ENCODE data around the gene TRIO. TPM values are rescaled to one million over a fixed set of nuclear protein-coding genes. Genes with fewer than 3 reads are reported as not detected.
"Not testable (repeated sequence)": the region's sequence is repeated elsewhere in the genome, so short reads cannot be mapped to it uniquely, and the experiment has no call there.

The TRIO gene
- total and polyA plus RNA-seq, 4 donors, result 23.8 to 243 (median 110) TPM

DNA sequence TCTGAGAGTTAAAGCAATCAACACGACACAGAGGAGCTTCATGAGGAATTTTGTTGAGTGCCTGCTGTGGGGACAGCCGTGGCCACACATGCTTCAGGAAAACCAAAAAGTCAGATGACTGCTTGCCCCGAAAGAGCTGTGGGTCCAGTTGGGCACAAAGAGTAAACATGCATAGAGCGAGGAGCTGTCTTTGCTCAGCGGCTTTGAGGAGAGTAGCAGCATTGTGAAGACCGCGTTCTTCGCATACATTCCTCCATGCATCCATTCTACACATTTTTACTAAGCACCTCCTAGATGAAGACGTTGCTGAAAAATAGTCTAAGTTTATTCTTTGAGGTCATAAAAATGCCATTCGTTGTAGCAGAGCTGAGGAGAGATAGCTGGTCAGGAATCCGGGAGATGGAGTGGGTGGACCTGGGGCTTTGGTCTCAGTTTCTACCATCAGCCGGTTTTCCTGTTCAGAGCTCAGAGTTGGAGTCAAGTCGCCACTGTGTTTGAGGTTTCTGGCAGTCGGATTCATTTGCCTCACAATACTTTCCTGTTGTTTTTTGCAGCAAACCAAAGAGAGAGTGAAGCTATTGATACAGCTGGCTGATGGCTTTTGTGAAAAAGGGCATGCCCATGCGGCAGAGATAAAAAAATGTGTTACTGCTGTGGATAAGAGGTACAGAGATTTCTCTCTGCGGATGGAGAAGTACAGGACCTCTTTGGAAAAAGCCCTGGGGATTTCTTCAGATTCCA lies 243.9 kb downstream of the TRIO start:
- H3K9ac ChIP-seq (ENCODE audit: insufficient read depth in 1 of 2, low read length in 2 of 2), result no peak overlapping the region
- no peak for TF ChIP-seq CTCF (IDR thresholded peaks at IDR 0.05; ENCODE audit: control extremely low read depth, extremely low read depth)
- H3K4me1 ChIP-seq (ENCODE audit: control insufficient read depth in 5 of 5, insufficient read depth in 5 of 5, low read length in 5 of 5), result no peaks in the 10 kb centered on the region
- no peak overlapping the region for H3K27ac ChIP-seq (ENCODE audit: low read depth in 1 of 2, low read length in 1 of 2)
- H3K9me3 ChIP-seq (ENCODE audit: control insufficient read depth in 4 of 4, insufficient read depth in 3 of 4, low read length in 3 of 4), result peaks cover 0 to 4% (median under 1%) of the 10 kb centered on the region in 4 donors
- H3K4me3 ChIP-seq, result no peak overlapping the region
- no peaks in the 10 kb centered on the region for H3K27me3 ChIP-seq (ENCODE audit: control insufficient read depth in 3 of 3, insufficient read depth in 3 of 3, low read length in 2 of 3)
- WGBS, 2 donors, result 87 to 88% methylated on average over 16 of the region's 16 CpGs
- peaks cover 25 to 55% (median 31%) of the 10 kb centered on the region in 4 donors for H3K36me3 ChIP-seq (ENCODE audit: control insufficient read depth in 4 of 4, insufficient read depth in 4 of 4, low read length in 4 of 4)
- no peak for DNase-seq
- no peak for ATAC-seq (ENCODE audit: insufficient read depth, low FRiP score)

DNA sequence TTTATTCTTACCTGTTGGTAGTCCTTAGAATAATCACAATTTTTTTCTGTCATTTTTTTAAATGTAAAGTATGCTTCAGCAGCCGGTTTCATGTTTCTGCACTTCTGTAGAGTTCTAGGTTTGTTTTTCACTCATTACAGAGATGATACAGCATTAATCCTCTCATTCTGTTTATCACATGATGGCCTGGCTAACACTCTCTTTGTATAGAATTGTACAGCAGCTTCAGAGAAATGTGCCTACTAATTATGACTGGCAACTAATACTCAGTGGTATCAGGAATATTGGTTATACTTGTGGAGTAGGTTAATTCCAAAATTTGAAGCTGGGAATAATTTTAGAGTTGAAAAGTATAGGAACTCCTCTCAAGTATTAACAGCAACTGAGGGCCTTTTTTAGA lies 245.6 kb downstream of the TRIO start:
- Histone ChIP-seq H3K9me3 (ENCODE audit: control insufficient read depth in 4 of 4, insufficient read depth in 3 of 4, low read length in 3 of 4) (peaks cover 0 to 4% (median under 1%) of the 10 kb centered on the region in 4 donors), H3K4me1 (ENCODE audit: control insufficient read depth in 5 of 5, insufficient read depth in 5 of 5, low read length in 5 of 5) (peaks cover 0 to 2% (median 0%) of the 10 kb centered on the region in 5 donors), H3K27ac (ENCODE audit: low read depth in 1 of 2, low read length in 1 of 2) (no peak overlapping the region), H3K4me3 (no peak overlapping the region), H3K27me3 (ENCODE audit: control insufficient read depth in 3 of 3, insufficient read depth in 3 of 3, low read length in 2 of 3) (no peaks in the 10 kb centered on the region), H3K36me3 (ENCODE audit: control insufficient read depth in 4 of 4, insufficient read depth in 4 of 4, low read length in 4 of 4) (peaks cover 21 to 45% (median 24%) of the 10 kb centered on the region in 4 donors), H3K9ac (ENCODE audit: insufficient read depth in 1 of 2, low read length in 2 of 2) (no peak overlapping the region)
- DNase-seq, result no peak
- no peak for ATAC-seq (ENCODE audit: insufficient read depth, low FRiP score)
- 94 to 100% methylated on average over 1 of the region's 1 CpG for WGBS, 2 donors
- no peak for TF ChIP-seq CTCF (IDR thresholded peaks at IDR 0.05; ENCODE audit: control extremely low read depth, extremely low read depth)

DNA sequence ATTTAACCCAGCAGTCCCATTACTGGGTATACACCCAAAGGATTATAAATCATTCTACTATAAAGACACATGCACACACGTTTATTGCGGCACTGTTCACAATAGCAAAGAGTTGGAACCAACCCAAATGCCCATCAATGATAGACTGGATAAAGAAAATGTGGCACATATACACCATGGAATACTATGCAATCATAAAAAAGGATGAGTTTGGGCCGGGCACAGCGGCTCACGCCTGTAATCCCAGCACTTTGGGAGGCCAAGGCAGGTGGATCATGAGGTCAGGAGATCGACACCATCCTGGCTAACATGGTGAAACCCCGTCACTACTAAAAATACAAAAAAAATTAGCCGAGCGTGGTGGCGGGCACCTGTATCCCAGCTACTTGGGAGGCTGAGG lies 249.4 kb downstream of the TRIO start:
- not testable (repeated sequence) for H3K4me3 ChIP-seq; H3K27me3 ChIP-seq (ENCODE audit: control insufficient read depth in 3 of 3, insufficient read depth in 3 of 3, low read length in 2 of 3); H3K27ac ChIP-seq (ENCODE audit: low read depth in 1 of 2, low read length in 1 of 2); DNase-seq; H3K4me1 ChIP-seq (ENCODE audit: control insufficient read depth in 5 of 5, insufficient read depth in 5 of 5, low read length in 5 of 5); ATAC-seq (ENCODE audit: insufficient read depth, low FRiP score); H3K9ac ChIP-seq (ENCODE audit: insufficient read depth in 1 of 2, low read length in 2 of 2); H3K9me3 ChIP-seq (ENCODE audit: control insufficient read depth in 4 of 4, insufficient read depth in 3 of 4, low read length in 3 of 4)
- WGBS, 2 donors, result 98 to 99% methylated on average over 10 of the region's 10 CpGs
- H3K36me3 ChIP-seq (ENCODE audit: control insufficient read depth in 4 of 4, insufficient read depth in 4 of 4, low read length in 4 of 4), result peaks cover 15 to 50% (median 31%) of the 10 kb centered on the region in 4 donors

GRCh38 chr5:14394365-14394764 lies 251.2 kb downstream of the TRIO start:
- peaks cover 0 to 2% (median 0%) of the 10 kb centered on the region in 5 donors for H3K4me1 ChIP-seq (ENCODE audit: control insufficient read depth in 5 of 5, insufficient read depth in 5 of 5, low read length in 5 of 5)
- TF ChIP-seq CTCF (IDR thresholded peaks at IDR 0.05; ENCODE audit: control extremely low read depth, extremely low read depth), result no peak
- peaks cover 13 to 36% (median 27%) of the 10 kb centered on the region in 4 donors for H3K36me3 ChIP-seq (ENCODE audit: control insufficient read depth in 4 of 4, insufficient read depth in 4 of 4, low read length in 4 of 4)
- peaks cover 0 to 4% (median under 1%) of the 10 kb centered on the region in 4 donors for H3K9me3 ChIP-seq (ENCODE audit: control insufficient read depth in 4 of 4, insufficient read depth in 3 of 4, low read length in 3 of 4)
- H3K4me3 ChIP-seq, result no peak overlapping the region
- no peak overlapping the region for H3K9ac ChIP-seq (ENCODE audit: insufficient read depth in 1 of 2, low read length in 2 of 2)
- no peak overlapping the region for H3K27ac ChIP-seq (ENCODE audit: low read depth in 1 of 2, low read length in 1 of 2)
- 91 to 95% methylated on average over 7 of the region's 7 CpGs for WGBS, 2 donors
- no peaks in the 10 kb centered on the region for H3K27me3 ChIP-seq (ENCODE audit: control insufficient read depth in 3 of 3, insufficient read depth in 3 of 3, low read length in 2 of 3)
- no peak for DNase-seq
- no peak for ATAC-seq (ENCODE audit: insufficient read depth, low FRiP score)

Measured in lung (tissue), 12 donors.